ENCODE measurements around the gene CDH5. TPM values are rescaled to one million over a fixed set of nuclear protein-coding genes. Genes with fewer than 3 reads are reported as not detected.

Gene CDH5
- total RNA-seq, 4 donors from 2014 or later: 56.0 to 90.0 (median 67.2) TPM

- 79 to 83% methylated on average over 7 of the region's 7 CpGs for WGBS, 2 donors
- no peaks in the 10 kb centered on the region for H3K36me3 ChIP-seq
Observed at GRCh38 chr16:66441586-66442375, 75.3 kb downstream of the CDH5 start.

GRCh38 chr16:66442502-66443268 is 76.2 kb downstream of the CDH5 start:
- H3K9me3 ChIP-seq: no peaks in the 10 kb centered on the region
- no peak overlapping the region for H3K27ac ChIP-seq
- WGBS, 2 donors: 75 to 76% methylated on average over 6 of the region's 6 CpGs
- H3K4me3 ChIP-seq (replicated peaks in 1 of 3): no peak overlapping the region
- DNase-seq: no peak
- no peaks in the 10 kb centered on the region for H3K4me1 ChIP-seq
- no peaks in the 10 kb centered on the region for H3K27me3 ChIP-seq
- H3K36me3 ChIP-seq: no peaks in the 10 kb centered on the region
- intact Hi-C loops (cut with DNase I): no loop called here
- TF ChIP-seq POLR2A (IDR thresholded peaks at IDR 0.05) (no peak), CTCF (IDR thresholded peaks at IDR 0.05) (no peak)

More at GRCh38 chr16:66441586-66442375, 75.3 kb downstream of the CDH5 start:
- H3K27ac ChIP-seq: no peak overlapping the region
- intact Hi-C loops (cut with DNase I): no loop called here
- no peak for TF ChIP-seq POLR2A (IDR thresholded peaks at IDR 0.05)
- TF ChIP-seq CTCF (IDR thresholded peaks at IDR 0.05): no peak
- no peaks in the 10 kb centered on the region for H3K9me3 ChIP-seq
- H3K27me3 ChIP-seq: no peaks in the 10 kb centered on the region
- H3K4me3 ChIP-seq (replicated peaks in 1 of 3): no peak overlapping the region
- no peaks in the 10 kb centered on the region for H3K4me1 ChIP-seq
- no peak for DNase-seq

GRCh38 chr16:66443269-66443652 is 76.8 kb downstream of the CDH5 start:
- Histone ChIP-seq H3K27me3 (no peaks in the 10 kb centered on the region), H3K27ac (no peak overlapping the region), H3K9me3 (no peaks in the 10 kb centered on the region), H3K4me1 (no peaks in the 10 kb centered on the region), H3K36me3 (no peaks in the 10 kb centered on the region), H3K4me3 (replicated peaks in 1 of 3) (no peak overlapping the region)
- no peak for DNase-seq
- TF ChIP-seq POLR2A (IDR thresholded peaks at IDR 0.05) (no peak), CTCF (IDR thresholded peaks at IDR 0.05) (no peak)
- 88 to 91% methylated on average over 3 of the region's 3 CpGs for WGBS, 2 donors
- intact Hi-C loops (cut with DNase I): no loop called here

- Histone ChIP-seq H3K27me3 (no peaks in the 10 kb centered on the region), H3K27ac (no peak overlapping the region), H3K36me3 (no peaks in the 10 kb centered on the region), H3K4me1 (no peaks in the 10 kb centered on the region), H3K9me3 (no peaks in the 10 kb centered on the region), H3K4me3 (replicated peaks in 1 of 3) (no peak overlapping the region)
- intact Hi-C loops (cut with DNase I): no loop called here
- TF ChIP-seq POLR2A (IDR thresholded peaks at IDR 0.05) (no peak), CTCF (IDR thresholded peaks at IDR 0.05) (no peak)
- no peak for DNase-seq
- 82 to 84% methylated on average over 3 of the region's 3 CpGs for WGBS, 2 donors
Observed at GRCh38 chr16:66444049-66444481, 77.6 kb downstream of the CDH5 start.

- H3K27ac ChIP-seq: no peak overlapping the region
- intact Hi-C loops (cut with DNase I): no loop called here
- TF ChIP-seq POLR2A (IDR thresholded peaks at IDR 0.05): no peak
- no peak for TF ChIP-seq CTCF (IDR thresholded peaks at IDR 0.05)
- H3K27me3 ChIP-seq: no peaks in the 10 kb centered on the region
- H3K9me3 ChIP-seq: no peaks in the 10 kb centered on the region
- H3K4me1 ChIP-seq: no peaks in the 10 kb centered on the region
- 87 to 100% methylated on average over 1 of the region's 1 CpG for WGBS, 2 donors
- DNase-seq: no peak
- H3K4me3 ChIP-seq (replicated peaks in 1 of 3): no peak overlapping the region
- H3K36me3 ChIP-seq: no peaks in the 10 kb centered on the region
Observed at GRCh38 chr16:66446737-66447136, 80.2 kb downstream of the CDH5 start.
